K562 treated with DMSO at 1 percent for 48 hours (cell line): ENCODE data around the gene FAM171A2. TPM values are rescaled to one million over a fixed set of nuclear protein-coding genes. Genes with fewer than 3 reads are reported as not detected.

ENCODE experiments used
- total RNA-seq: library from RNA; unstranded; fragments of 300-600 nt; gene quantifications from 2 replicates; pipeline ENCODE4 v1.2.3, GENCODE V29; 2022; ENCODE audit warnings: low replicate concordance; ENCODE audit errors: extremely low read depth

The FAM171A2 gene
- total RNA-seq: not detected in 2 replicates

GRCh38 chr17:44363613-44364159, at the start of gene FAM171A2:
Gene FAM171A2 (minus strand): TSS chr17:44363853. CDS start chr17:44363714, 139 bp downstream.

GRCh38 chr17:44389281-44389680, 25.6 kb upstream of the FAM171A2 start, which contains the start of gene ITGA2B:
Gene ITGA2B (minus strand): TSS chr17:44389649. CDS start chr17:44389473, 176 bp downstream.

GRCh38 chr17:44344939-44345453, 18.7 kb downstream of the FAM171A2 start, which contains the start of gene GRN:
Gene GRN (plus strand): TSS chr17:44345302. CDS start chr17:44349165, 3,863 bp downstream.

GRCh38 chr17:44324571-44325275, 38.9 kb downstream of the FAM171A2 start, which contains the start of gene SLC25A39:
Gene SLC25A39 (minus strand): TSS chr17:44324823. CDS start chr17:44323562, 1,261 bp downstream.

GRCh38 chr17:44308320-44308818, 55.3 kb downstream of the FAM171A2 start, which contains the start of gene RUNDC3A:
Gene RUNDC3A (plus strand): TSS chr17:44308601. CDS start chr17:44308833, 232 bp downstream.

Other genes with a start within 250 kb of the FAM171A2 start
- gene HDAC5, start 240.2 kb downstream of the FAM171A2 start, total RNA-seq: 133 TPM in 1 of 2 replicates, not detected in the other
- gene HROB, start 221.9 kb downstream of the FAM171A2 start, total RNA-seq: not detected in 2 replicates
- gene ASB16, start 193.1 kb downstream of the FAM171A2 start, total RNA-seq: not detected in 2 replicates
- gene TMUB2, start 176.9 kb downstream of the FAM171A2 start, total RNA-seq: not detected in 2 replicates
- not detected in 2 replicates for gene ATXN7L3, start 164.0 kb downstream of the FAM171A2 start, total RNA-seq
- 102 TPM in 1 of 2 replicates, not detected in the other for gene UBTF, start 144.2 kb downstream of the FAM171A2 start, total RNA-seq
- not detected in 2 replicates for gene SLC4A1, start 95.7 kb downstream of the FAM171A2 start, total RNA-seq
- not detected in 2 replicates for gene RUNDC3A, start 55.3 kb downstream of the FAM171A2 start, total RNA-seq
- not detected in 2 replicates for gene SLC25A39, start 39.0 kb downstream of the FAM171A2 start, total RNA-seq
- gene GRN, start 18.6 kb downstream of the FAM171A2 start, total RNA-seq: 244 TPM in 1 of 2 replicates, not detected in the other
- not detected in 2 replicates for gene ITGA2B, start 25.8 kb upstream of the FAM171A2 start, total RNA-seq
- not detected in 2 replicates for gene GPATCH8, start 139.6 kb upstream of the FAM171A2 start, total RNA-seq
- gene FZD2, start 193.6 kb upstream of the FAM171A2 start, total RNA-seq: not detected in 2 replicates